SK-N-SH (cell line): ENCODE measurements around the gene HSPB3.

Experiments
- CTCF ChIP-seq: fragments of 200-600 bp; sonication (generic); IDR thresholded peaks from 2 replicates; pipeline ENCODE4 v1.6.1; 2017; ENCODE audit warnings: antibody characterized with exemption, mild to moderate bottlenecking, moderate library complexity
- EZH2phosphoT487 ChIP-seq: fragments of 200-600 bp; sonication (generic); IDR thresholded peaks from 2 replicates; pipeline ENCODE4 v1.6.1; 2017; ENCODE audit warnings: low read depth, mixed run types, mild to moderate bottlenecking, antibody characterized with exemption, moderate library complexity, borderline replicate concordance
- JUND ChIP-seq: IDR thresholded peaks from 2 replicates; pipeline ENCODE4 v1.4.0; 2012
- MAX ChIP-seq: IDR thresholded peaks from 2 replicates; pipeline ENCODE4 v1.4.0; 2012; ENCODE audit warnings: low read depth
- SIN3A ChIP-seq: IDR thresholded peaks from 2 replicates; pipeline ENCODE4 v1.6.1; 2012; ENCODE audit warnings: low read depth, mild to moderate bottlenecking, low read length, moderate library complexity, borderline replicate concordance
- YY1 ChIP-seq: IDR thresholded peaks from 2 replicates; pipeline ENCODE4 v1.4.0; 2012; ENCODE audit warnings: low read depth, mild to moderate bottlenecking

- no peak for TF ChIP-seq MAX
- TF ChIP-seq JUND = no peak
- TF ChIP-seq CTCF = no peak
- TF ChIP-seq EZH2phosphoT487 = no peak
- TF ChIP-seq YY1 = no peak
- TF ChIP-seq SIN3A = no peak
Observed at GRCh38 chr5:54454602-54455001, 897 bp upstream of the HSPB3 start.
